GM21515 (cell line): ENCODE data around the gene FAAP100.
"Not testable (repeated sequence)": the region's sequence is repeated elsewhere in the genome, so short reads cannot be mapped to it uniquely, and the experiment has no call there.

Experiments used
- ATAC-seq: cut with Tn5 transposase; IDR thresholded peaks from one replicate; pipeline ENCODE4 v1.9.1; 2021; ENCODE audit not compliant: unreplicated experiment

FAAP100 gene

GRCh38 chr17:81539961-81540675 is 12.0 kb downstream of the FAAP100 start:
- ATAC-seq, result no peak

GRCh38 chr17:81539571-81539900 is 12.6 kb downstream of the FAAP100 start:
- ATAC-seq, result no peak

GRCh38 chr17:81538651-81539570 is 13.2 kb downstream of the FAAP100 start:
- no peak for ATAC-seq

- no peak for ATAC-seq
Measured at GRCh38 chr17:81537856-81538555, 14.1 kb downstream of the FAAP100 start.

GRCh38 chr17:81537343-81537855 is 14.8 kb downstream of the FAAP100 start:
- no peak for ATAC-seq

GRCh38 chr17:81536299-81537290 is 15.6 kb downstream of the FAAP100 start:
- no peak for ATAC-seq

- ATAC-seq, result no peak
Measured at GRCh38 chr17:81535480-81536298, 16.5 kb downstream of the FAAP100 start.

DNA sequence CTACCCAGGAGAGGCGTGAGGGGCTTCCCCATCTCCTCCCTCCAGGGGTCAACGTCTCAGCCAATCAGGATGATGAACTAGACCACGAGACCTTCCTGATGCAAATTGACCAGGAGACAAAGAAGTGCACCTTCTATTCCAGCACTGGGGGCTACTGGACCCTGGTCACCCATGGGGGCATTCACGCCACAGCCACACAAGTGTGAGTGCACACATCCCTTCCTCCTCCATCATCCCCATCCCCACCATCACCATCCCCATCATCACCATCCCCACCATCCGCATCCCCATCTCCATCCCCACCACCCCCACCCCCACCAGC is 17.2 kb downstream of the FAAP100 start:
- no peak for ATAC-seq

- no peak for ATAC-seq
Measured at GRCh38 chr17:81534157-81535006, 17.8 kb downstream of the FAAP100 start.

- ATAC-seq, result no peak
Measured at GRCh38 chr17:81533339-81534141, 18.6 kb downstream of the FAAP100 start.

GRCh38 chr17:81532490-81533287 is 19.5 kb downstream of the FAAP100 start:
- no peak for ATAC-seq

- ATAC-seq, result not testable (repeated sequence)
Measured at GRCh38 chr17:81531998-81532404, 20.2 kb downstream of the FAAP100 start.

DNA sequence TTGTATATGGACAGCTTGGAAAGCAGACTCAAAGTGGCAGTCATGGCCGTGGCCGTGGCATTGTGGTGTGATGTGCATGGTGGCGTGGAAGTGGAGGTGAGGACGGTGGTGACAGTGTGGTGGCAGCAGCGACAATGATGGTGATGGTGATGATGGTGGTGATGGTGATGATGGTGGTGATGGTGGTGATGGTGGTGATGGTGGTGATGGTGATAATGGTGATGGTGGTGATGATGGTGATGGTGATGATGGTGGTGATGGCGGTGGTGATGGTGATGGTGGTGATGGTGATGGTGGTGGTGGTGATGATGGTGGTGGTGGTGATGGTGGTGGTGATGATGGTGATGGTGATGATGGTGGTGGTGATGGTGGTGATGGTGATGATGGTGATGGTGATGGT is 21.1 kb downstream of the FAAP100 start:
- ATAC-seq, result not testable (repeated sequence)

DNA sequence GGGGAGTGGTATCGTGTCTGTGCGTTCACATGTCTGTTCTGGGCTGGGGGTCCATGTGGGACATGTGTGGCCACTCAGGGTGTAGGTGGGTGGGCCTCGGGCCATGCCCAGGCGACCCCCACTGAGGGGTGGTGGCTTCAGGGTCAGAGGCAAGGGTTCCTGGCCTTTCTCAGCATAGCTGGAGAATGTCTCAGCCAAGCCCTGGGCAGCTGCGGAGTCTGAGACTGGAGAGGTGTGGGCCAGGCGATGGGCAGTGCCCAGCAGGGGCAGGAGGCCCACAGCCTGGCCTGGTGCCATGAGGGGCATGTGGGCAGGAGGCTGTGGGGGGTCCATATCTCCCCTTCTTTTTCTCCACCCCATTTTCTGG is 22.7 kb downstream of the FAAP100 start:
- ATAC-seq, result no peak

GRCh38 chr17:81528651-81529436 is 23.3 kb downstream of the FAAP100 start:
- no peak for ATAC-seq

DNA sequence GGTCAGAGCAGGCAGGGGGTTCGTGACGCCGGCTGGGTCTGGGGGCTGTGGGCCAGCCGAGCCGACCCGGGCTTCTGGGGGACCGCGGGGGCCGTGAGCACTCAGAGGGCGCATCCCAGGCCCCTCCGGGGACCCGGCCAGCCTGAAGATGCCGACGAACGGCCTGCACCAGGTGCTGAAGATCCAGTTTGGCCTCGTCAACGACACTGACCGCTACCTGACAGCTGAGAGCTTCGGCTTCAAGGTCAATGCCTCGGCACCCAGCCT is 23.8 kb downstream of the FAAP100 start:
- ATAC-seq, result no peak
